HuH-7 (cell line): ENCODE measurements around the gene PAFAH2.
A peak's percentile ranks its signal among the peaks of the same experiment; 100 is the strongest.

ENCODE experiments used
- DNase-seq: peaks from one replicate; pipeline ENCODE4 v3.0.0; 2011; ENCODE audit warnings: low spot score

The PAFAH2 gene

GRCh38 chr1:25929016-25929415 is 68.8 kb downstream of the PAFAH2 start:
- no peak for DNase-seq

- DNase-seq, result no peak
Measured at GRCh38 chr1:25927521-25928265, 70.2 kb downstream of the PAFAH2 start.

DNA sequence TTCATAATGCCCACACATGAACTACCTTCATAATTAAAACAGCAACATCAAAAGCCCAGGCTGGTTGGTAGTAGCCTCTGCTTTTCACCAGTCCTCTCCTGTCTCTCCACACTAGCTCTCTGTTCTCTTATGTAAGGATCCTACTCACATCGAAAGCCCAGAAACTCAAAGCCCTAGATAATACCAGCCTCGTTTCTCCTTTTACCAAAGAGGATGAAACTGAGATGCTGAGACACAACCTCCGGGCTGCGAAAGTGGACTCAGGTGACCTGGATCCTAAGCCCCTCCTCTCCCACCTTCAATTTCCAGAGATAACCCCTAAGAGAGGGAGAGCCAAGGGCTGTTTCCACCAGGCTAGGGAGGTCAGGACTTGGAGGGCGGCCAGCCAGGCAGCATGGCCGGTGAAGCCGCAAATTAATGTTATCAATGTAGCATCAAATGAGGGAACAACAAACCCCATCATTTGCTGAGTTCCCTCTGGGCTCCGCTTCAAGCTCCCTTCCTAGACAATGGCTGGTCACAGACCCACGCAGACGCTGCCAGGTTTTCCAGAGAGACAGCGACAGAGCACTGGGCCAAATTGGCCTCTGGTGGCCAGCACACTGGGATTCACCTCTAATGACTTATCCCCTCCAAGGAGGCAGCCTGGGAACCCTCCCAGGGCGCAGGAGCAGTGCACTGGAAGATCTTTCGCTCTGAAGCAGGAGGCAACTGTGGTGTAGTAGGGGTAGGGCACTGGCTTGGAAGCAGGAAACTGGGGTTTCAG is 70.9 kb downstream of the PAFAH2 start:
- no peak for DNase-seq

DNA sequence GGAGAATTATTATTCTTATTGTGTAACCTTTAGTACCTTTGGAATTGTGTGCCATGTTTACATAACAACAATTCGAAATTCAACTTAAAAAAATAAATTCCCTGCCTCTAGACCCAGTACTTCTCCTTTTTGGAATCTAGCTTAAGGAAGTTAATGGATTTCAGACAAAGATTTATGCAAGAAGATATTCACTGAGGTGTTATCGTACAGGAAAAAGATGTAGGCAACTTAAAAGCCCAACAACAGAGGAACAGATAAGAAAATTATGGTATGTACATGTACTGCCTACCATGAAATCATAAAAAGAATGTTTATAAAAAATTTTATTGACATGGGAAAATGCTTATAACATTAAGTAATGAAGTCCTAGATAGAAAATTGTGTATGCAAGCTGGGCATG is 73.4 kb downstream of the PAFAH2 start:
- no peak for DNase-seq

- DNase-seq, result peak; percentile 41
Measured at GRCh38 chr1:25922971-25923552, 74.8 kb downstream of the PAFAH2 start.

DNA sequence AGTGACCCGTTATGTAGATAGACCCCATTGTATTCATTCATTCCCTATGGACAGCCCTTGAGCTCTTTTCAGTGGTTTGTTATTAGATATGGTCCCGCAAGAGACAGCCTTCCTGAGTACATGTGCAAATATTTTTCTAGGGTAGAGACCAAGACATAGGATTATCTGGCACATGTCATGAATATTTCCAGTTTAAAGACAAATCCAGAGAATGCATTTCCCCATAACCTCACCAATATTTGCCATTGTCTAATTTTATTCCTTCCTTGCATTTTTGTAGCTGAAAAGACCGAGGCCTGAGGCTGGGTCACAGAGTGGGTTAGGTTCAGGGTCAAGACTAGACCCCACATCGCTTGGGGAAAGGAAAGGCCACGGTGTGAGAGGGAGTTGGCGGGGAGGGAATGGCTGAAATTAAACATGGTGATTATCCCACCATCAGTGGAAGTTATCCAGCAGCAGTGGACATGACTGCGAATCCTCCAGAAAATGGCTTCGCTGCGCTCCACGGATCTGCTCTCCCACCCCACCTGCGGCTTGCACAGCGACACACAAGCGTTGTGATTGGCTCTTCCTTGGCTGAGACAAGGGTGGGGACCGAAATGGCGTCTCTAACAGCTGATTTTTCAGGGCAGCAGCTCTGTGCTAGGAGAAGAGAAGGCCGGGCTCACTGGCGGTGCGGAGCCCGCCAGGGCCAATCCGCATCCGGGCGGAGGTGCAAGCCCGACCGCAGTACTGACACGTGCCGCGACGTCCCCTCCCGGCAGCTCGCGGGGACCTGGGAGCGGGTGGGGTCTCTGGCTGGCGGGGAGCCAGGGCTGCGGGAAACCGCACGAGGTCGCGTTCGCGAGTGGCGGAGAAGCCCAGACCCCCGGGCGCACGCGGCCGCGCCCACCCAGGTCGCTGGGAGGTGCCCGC is 75.5 kb downstream of the PAFAH2 start:
- peak; percentile 64 for DNase-seq

GRCh38 chr1:25918615-25919014 is 79.2 kb downstream of the PAFAH2 start:
- DNase-seq, result no peak

- DNase-seq, result no peak
Measured at GRCh38 chr1:25917996-25918395, 79.9 kb downstream of the PAFAH2 start.

GRCh38 chr1:25916460-25916859 is 81.4 kb downstream of the PAFAH2 start:
- DNase-seq, result no peak

- DNase-seq, result no peak
Measured at GRCh38 chr1:25914074-25914995, 83.5 kb downstream of the PAFAH2 start.

GRCh38 chr1:25913206-25913605 is 84.7 kb downstream of the PAFAH2 start:
- no peak for DNase-seq

GRCh38 chr1:25912076-25912831 is 85.6 kb downstream of the PAFAH2 start:
- no peak for DNase-seq

GRCh38 chr1:25911162-25911561 is 86.7 kb downstream of the PAFAH2 start:
- no peak for DNase-seq
